ENCODE results near the gene CASP5.
"Not testable (repeated sequence)": the region's sequence is repeated elsewhere in the genome, so short reads cannot be mapped to it uniquely, and the experiment has no call there.

CASP5 gene

DNA sequence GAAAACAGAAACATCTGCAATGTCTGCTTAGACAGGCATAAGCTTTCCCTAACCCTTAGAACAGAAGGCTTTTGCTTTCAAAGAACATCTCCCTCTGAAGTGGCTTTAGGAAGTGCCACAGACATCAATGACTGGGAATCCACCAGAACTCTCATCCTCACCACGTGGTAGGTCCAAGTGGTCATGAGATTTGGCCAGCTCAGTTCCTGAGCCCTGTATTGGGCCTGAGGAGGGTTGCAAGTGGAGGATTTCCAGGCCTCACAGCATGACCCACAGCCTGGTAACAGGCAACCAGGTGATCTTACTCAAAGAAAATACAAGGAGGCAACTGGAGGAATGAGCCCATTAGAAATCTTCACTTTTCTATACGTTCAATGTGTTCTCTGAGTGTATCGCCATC lies 10.4 kb upstream of the CASP5 start:
- DNase-seq: no peak

DNA sequence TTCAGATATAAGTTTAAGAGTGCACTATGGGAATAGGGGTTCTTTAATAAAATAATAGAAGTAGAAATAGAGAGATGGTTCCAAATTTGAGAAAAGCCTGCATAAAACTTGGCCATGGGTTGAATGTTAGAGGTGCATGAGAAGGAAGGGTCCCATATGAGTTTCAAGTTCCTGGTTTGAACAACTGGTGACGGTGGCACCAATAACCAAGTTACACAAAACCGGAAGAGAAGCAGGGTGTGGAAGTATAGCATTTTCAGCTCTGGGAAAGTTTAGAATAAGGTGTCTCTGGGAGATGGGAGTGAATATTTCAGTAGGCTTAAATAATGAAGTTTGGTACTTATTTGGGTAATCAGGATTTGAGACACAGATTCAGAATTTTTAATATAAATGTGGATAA lies 9.5 kb upstream of the CASP5 start:
- no peak for DNase-seq

DNA sequence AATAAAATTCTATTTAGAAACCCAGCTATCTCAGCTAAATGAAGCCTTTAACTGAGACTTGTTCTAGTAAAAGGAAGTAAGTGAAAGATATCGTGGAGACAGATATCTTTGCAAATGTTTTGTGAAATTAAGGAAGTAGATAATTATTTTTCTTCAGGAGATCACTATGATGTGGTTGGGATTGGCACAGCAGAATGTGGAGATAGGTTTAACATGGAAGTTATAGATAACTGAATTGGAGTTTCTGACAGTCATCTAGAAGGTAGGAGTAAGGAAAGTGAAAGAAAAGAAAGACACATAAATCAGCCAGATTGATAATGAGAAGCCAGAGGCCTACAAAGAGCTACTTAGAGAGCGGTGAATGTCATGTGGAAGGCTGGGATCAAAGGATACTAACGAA lies 4.7 kb upstream of the CASP5 start:
- no peak for DNase-seq

DNA sequence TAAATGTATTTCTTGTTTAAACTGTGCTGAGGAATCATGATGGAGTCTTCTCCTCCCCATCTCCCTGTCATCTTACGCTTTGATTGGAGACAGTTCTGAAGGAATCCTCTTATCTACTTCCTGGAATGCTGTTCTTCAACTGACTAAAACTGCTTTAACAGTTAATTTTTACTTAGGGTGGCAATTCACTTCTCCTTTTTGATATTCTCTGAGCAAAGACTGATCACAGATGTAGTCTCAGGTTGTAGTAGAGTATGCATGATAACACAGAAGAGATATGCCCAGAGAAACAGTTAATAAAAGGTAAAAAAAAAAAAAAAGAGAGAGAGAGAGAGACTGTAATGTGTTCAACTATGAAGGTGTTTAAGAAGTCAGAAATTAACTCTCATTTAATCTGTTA lies 1.4 kb upstream of the CASP5 start:
- no peak for DNase-seq

DNA sequence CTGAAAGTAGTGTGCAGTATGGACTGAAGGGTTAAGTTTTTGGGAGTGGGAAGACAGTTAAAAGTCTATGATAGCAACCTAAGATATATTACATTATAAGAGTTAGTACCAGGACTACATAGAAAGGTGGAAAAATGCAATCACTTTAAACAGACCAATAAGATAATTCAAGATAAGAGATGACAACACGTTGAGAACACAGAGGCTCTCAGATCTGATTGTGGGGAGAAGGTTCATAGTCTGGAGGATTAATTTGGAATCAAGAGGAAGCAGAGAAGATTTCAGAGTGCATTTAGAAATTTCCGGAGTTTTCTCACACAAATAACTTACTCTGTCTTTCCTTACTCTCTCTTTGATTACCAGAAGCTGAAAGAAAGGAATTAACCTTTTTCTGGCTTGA lies 441 bp downstream of the CASP5 start:
- no peak for DNase-seq

DNA sequence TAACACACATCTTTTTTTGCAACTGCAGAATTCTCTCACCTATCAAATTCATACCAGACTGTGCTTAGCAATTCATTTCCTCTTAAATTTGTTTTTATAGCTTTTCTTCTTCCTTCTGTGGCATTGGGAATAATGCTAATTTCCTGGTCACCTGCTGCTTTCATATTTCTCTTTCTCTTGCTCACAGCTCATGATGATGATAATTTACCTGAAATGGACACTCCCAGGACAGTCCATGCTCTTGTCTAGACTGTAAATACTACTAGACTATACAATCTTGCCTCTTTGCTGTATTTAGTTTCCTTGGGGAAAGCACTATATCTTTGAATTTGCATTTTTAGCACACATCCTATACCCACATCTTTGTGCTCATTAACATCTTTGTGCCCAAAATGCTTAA lies 15.5 kb downstream of the CASP5 start:
- no peak for DNase-seq

DNA sequence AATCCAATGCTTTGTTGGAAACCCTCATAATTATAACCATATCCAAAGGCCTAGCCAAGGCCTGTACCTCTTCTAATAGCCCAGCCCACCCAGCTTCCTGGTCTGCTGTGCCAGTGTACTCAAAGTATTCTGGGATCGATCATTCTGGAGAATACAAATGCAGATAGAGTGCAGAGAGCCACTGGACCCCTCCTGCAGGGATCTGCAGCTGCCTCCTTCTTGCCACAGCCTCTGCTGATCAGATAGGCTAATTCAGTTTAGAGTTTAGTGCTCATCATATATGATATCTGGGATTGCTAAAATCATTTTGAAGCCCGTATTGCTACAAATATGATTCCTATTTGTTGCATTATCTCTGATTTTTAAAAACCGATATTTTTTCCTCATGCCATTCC lies 17.5 kb downstream of the CASP5 start:
- no peak for DNase-seq

DNA sequence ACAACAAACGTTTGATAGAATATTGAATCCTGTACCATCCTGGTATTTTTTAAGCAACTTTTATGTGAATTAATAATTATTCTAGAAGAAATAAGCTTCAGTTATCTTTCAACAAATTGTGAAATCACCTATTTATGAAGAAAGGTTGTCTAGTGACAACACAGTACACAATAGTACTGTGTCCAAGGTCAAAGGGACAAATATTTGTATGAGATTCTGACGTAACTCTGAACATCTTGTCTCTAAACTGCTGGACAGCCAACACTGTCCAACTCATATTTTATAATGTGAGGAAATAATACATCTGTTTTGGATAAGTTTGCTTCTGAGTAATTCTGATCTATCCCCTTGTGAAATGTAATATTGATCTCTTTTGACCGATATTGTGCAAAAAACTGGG lies 18.9 kb downstream of the CASP5 start:
- DNase-seq: no peak

DNA sequence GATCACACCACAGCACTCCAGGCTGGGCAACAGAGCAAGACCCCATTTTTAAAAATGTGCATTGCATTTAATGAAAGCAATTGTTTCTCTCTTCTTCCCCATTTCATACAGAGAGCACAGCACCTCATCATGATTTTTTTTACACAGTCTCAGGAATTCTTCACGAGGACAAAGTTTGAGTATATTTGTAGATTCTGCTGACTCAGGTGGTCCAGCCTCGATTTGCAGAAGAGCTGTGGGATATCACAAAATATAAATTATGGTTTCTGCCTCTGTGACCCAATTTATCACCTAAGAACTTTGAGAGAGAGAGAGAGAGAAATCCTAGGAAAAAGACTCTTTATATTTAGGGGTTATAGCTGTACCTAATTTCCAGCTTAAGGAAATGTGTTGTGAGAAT lies 19.8 kb downstream of the CASP5 start:
- no peak for DNase-seq

DNA sequence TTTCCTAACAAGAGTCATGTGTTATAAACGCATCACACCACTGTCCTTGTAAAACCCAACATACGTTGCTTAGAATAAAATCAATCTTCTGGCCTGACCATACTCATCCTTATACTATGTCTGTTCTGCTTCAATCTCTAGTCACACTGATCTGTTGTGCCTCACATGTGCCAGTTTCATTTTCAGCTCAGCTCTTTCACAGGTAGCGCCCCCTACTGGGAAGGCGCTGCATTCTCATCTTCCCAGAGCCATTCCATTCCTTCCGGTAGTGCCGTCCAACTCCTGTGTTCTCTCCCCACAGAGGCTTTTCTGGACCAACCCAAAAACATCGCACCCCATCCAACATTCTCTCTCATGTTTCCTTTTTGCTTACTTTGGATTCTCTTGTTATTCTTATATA lies 22.2 kb downstream of the CASP5 start:
- peak; percentile 14 for DNase-seq

DNA sequence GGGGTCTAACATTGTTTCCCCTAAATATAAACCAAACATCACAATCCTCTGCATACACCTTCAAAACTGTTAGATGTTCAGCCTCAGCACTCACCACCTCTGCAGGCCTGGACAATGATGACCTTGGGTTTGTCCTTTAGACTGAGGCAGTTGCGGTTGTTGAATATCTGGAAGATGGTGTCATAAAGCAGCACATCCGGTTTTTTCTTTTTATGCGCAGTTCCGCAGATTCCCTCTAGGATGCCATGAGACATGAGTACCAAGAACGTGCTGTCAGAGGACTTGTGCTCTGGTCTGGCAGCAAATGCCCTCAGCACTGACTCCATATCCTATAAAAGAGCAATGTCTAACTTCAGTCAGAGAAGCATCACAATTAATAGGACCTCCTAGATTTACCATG lies 22.8 kb downstream of the CASP5 start:
- DNase-seq: no peak

DNA sequence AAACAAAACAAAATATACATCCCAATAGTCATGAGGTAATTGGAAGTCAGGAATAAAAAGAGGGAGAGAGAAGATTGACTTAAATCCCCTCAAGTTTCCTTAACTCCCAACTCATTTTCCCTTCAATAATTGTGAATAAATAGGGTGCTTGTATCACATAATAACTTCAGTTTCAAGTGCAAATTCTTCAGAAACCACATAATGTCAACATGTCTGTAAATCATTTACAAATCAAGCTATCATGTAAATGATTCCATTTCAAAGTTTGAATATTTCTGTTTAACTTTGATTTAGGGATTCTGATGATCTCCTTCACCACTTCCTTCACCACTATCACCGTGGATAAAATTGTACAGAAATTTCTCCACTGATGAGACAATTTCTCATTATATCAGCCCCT lies 23.2 kb downstream of the CASP5 start:
- DNase-seq: no peak

DNA sequence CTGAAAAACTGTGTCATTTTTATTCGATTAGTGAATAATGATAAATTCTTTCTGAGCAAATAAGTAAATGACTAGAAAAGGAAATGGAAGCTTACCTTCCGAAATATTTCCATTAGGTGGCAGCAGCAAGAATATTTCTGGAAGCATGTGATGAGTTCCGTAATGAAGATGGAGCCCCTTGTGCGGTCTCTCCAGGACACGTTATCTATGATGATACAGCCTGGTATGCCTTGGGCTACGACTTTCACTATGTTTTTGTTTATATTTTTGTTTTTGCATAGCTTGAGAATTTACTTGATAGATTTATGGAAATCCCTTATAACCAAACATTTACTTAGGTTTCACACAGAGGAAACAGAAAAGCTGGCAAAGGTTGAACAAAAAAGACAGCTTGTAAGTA lies 25.7 kb downstream of the CASP5 start:
- DNase-seq: no peak

DNA sequence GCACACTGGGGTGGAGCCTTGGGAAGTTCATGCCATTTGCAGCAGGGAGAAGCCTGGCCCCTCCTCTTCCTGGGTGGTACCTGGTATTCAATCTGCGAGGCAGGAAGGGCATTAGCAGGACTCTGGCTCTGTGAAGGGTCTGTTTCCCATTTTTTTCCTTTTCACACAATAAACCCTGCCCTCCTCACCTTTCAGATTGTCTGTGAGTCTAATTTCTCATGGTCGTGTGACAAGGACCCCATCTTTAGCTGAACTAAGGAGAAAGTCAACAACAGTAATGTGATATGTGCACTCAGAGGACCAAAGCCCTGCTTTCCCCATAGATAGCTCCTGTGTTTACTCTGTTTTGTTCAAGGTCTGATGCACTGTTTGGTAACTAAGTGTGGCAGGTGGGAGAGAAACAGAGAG lies 28.0 kb downstream of the CASP5 start:
- DNase-seq: no peak

DNA sequence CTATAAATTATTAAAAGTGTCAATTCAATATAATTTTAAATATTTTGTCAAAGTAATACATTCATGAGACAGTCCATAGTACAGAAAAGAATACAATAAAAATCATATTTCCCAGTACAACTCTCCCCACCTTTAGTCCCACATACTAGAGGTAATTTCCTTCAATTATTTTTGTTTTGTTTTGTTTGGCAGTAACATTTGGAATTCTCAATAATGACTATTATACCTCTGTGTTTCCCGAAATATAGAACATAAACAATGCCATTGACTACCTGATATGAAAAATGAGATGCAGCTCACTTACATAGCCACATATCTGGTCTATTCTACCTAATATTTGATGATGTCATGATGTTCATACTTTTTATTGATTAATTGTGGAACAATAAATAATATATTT lies 30.2 kb downstream of the CASP5 start:
- DNase-seq: no peak

DNA sequence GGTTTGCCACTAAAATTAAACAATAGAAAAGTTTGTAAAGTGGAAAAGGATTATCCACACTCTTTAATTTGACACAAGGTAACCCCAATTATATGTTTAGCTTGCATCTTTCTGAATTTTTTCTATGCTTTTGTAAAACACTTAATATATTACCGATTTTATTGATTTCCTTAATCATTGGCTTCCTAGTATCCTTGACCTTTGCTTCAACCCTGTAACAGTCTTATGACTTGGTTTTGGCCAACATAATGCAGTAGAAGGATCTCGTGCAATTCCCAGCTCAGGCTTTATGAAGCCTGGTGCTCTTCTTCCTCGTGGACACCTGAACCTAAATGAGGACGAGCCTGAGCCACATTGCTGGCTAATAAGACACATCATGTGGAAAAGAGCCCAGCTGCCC lies 31.0 kb downstream of the CASP5 start:
- no peak for DNase-seq

DNA sequence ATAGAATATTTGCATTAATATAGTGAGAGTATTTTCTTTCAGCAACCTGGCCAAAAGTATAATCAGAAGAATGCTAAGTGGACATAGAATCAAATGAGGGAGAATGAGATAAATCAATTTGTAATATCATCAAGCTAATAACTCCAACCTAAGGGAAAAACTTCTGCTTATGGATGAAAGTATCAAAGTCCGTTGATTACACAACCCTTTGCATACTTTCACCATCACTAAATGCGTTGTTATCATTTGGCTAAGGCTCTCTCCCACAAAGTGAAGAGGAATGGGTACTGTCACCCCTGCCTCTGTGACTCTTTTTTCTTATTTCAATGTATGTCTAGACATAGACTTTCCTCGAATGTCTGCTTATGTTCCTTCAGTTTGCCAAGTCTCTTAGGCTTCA lies 38.2 kb downstream of the CASP5 start:
- no peak for DNase-seq

DNA sequence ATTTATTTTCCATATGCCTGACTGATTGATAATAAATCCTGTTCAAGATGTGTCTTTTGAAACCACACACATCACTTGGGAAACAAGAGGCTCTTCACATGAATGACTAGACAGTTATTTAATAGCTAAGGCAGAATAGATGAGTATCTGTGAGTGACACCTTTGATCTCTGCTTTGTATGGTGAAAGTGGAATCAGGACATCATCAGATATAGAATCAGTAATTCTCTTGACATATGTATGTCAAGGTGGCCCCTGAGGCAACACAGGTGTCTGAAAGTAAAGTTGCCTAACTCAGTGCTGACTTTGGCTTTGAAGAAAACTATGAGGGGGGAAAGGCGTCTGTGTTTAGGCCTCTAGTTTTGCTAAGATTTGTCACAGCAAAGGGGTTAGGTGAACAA lies 43.1 kb downstream of the CASP5 start:
- no peak for DNase-seq

DNA sequence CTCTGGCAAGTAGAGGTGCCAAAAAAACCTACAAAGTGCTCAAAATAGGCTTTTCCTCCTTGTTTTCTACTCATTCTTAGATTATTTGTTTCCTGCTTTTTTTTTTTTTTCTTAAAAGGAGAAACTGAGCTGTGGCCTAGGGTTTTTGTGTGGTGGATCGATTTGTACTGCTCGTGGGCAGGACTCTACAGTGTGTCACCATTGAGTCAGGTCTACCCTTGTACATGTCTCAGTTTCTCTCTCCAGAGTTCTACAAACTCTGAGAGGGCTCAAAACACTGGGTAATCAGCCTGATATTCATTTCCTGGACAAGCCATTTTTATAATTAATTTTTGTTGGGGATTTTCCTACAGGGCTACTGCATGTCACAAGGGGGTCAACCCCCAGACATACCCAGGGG lies 49.4 kb downstream of the CASP5 start:
- DNase-seq: no peak

DNA sequence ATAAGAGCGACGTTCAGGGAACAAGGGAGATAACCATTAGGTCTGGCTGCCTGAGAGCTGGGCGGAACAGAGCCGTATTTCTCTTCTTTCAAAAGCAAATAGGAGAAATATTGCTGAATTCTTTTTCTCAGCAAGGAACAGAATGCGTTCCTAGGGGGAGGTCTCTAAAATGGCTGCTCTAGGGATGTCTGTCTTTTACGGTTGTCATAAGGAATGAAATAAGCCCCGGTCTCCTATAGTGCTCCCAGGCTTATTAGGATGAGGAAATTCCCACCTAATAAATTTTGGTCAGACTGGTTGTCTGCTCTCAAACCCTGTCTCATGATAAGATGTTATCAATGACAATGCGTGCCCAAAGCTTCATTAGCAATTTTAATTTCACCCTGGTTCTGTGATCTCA lies 50.0 kb downstream of the CASP5 start:
- DNase-seq: not testable (repeated sequence)

DNA sequence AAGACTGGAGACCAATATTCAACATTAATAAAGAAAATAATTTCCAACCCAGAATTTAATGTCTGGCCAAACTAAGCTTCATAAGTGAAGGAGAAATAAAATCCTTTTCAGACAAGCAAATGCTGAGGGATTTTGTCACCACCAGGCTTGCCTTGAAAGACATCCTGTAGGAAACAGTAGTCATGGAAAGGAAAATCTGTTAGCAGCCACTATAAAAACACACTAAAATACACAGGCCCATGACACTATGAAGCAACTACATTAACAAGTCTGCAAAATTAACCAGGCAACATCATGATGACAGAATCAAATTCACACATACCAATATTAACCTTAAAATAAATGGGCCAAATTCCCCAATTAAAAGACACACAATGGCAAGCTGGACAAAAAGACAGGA lies 52.2 kb downstream of the CASP5 start:
- no peak for DNase-seq

DNA sequence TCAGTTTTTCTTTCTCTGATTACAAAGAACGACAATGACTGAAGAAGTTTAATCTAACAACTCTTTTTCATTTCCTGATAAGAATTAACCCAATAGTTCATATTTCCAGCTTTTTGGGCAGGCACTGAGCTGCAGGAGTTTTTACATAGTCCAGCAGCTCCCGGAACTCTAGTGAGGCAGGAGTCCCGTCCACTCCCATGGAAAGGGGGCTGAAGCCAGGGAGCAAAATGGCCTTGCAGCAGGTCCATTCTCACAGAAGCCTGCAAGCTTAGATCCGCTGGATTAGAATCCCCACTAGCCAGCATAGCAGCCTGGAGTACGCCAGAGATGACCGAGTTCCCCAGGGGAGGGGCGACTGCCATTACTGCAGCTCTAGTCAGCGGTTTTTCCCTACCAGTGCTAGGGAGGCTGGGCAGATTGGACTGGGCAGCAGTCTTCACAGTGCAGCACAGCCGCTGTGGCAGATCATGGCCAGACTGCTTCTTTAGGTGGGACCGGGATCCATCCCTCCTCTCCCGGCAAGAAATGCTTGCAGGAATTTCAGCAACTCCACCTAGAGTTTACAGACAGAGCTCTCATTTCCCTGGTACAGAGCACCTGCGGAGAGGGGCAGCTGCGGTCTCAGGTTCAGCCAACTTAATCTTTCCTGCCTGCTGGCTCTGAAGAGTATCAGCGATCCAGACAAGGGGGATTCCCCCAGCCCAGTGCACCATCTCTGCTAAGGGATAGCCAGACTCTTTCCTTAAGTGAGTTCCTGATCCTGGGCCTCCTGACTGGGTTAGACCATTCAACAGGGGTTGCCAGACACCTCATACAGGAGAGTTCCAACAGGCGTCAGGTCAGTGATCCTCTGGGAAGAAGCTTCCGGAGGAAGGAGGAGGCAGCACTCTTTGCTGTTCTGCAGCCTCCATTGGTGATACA lies 53.9 kb downstream of the CASP5 start:
- DNase-seq: no peak

DNA sequence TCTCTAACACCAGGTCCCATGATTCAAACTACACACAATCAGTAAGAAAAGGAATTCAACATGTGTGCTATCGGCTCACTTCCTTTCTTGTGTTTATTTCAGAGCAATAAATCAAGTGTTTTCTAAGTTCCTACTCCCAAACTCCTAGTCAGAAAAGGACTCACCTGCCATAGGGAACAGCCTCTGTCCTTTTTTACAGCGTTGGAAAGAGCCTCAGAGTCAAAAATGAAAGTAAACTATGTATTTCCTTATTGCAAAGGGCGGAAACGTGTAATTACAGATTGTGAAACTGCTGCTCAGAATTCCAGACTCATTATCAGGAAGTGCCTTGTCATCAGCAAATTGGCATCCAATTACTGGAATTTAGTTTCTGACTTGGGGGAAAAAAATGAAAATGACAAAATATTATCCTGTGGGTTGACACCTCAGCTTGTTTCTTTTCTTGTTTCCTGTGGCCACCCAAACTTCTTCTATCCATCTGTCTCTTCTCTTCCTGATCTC lies 54.6 kb downstream of the CASP5 start, which contains the start of gene CASP4:
CASP4 (minus strand) TSS at position 220 of the 501 bp plus-strand sequence; CDS start at position 171, 49 bp downstream.
- no peak for DNase-seq

DNA sequence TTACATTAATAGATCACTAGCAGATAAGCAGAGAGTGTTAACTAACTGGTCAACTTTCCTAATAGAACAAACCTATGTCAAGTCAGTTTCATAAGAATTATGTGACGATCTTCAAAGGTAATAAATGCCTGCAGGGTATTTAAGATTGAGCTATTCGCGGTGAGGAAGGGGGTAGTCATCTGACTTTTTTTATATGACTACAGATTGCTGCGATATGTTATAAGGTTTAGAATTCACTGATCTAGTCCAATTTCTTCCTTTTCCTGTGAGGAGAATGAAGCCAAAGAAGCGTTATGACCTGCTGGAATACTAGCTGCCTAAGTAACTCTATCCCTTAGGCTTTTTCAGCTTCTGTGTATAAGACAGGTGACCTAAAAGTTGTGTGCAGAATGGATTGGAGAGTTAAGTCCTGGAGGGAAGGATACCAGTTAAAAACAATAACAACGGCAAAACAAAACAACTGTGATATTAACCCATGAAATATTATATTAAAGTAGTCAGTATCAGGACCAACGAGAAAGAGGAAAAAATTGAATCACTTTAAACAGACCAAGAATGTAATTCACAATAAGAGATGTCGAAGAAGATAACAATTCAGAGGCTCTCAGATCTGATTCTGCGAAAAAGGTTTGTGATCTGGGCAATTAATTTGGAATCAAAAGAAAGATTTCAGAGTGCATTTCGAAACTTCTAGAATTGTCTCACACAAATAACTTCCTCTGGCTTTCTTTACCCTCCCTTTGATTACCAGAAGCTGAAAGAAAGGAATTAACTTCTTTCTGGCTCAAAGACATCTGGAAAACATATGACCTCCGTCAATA lies 55.2 kb downstream of the CASP5 start:
- no peak for DNase-seq

Measured in stimulated activated naive CD4-positive, alpha-beta T cell treated with Interleukin-2 at 50 U/mL for 16 hours (primary cell).